ENCODE results near the gene PACSIN2.

PACSIN2 gene

DNA sequence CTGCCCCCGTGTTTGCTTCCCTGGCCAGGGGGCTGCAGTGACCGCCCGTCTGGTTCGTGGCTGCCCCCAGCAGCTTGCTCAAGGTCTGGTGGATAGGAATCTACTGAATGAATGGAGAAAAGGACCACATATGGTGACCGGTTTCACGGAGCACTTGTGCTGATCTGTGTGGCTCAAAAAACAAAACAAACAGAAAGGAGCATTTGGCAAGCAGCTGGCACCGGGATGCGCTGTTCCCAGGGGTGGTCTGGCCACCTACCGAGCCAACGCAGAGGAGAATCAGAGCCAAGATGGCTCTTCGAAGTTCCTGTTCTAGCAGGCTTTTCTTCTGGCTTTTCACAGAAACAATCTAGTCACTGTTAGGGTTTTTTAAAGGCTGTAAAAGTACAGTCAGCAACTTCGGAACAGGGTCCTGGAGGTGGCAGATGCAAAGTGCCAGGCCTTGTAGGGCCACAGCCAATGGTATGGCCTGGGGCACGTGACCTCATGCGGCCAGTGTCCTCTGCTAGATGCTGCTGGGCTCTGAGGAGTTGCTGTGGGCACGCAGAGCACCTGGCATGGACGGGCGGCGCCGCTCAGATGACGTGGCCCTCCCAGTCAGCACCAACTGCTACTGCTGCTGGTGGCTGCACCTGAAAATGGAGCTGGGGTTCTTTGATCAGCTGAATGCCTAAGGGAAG is 27.3 kb upstream of the PACSIN2 start:
- no peaks in the 10 kb centered on the region for H3K27me3 ChIP-seq (ENCODE audit: control insufficient read depth, low read length)
- H4K20me1 ChIP-seq (ENCODE audit: control insufficient read depth, insufficient read depth, low read depth, low read length), result no peaks in the 10 kb centered on the region
- no peaks in the 10 kb centered on the region for H3K9me3 ChIP-seq (ENCODE audit: control insufficient read depth, insufficient read depth, low read length)
- H3K36me3 ChIP-seq (ENCODE audit: control insufficient read depth, low read length), result no peaks in the 10 kb centered on the region
- H3F3A ChIP-seq (ENCODE audit: control insufficient read depth, insufficient read depth), result no peaks in the 10 kb centered on the region
- TF ChIP-seq, protein P1, sequence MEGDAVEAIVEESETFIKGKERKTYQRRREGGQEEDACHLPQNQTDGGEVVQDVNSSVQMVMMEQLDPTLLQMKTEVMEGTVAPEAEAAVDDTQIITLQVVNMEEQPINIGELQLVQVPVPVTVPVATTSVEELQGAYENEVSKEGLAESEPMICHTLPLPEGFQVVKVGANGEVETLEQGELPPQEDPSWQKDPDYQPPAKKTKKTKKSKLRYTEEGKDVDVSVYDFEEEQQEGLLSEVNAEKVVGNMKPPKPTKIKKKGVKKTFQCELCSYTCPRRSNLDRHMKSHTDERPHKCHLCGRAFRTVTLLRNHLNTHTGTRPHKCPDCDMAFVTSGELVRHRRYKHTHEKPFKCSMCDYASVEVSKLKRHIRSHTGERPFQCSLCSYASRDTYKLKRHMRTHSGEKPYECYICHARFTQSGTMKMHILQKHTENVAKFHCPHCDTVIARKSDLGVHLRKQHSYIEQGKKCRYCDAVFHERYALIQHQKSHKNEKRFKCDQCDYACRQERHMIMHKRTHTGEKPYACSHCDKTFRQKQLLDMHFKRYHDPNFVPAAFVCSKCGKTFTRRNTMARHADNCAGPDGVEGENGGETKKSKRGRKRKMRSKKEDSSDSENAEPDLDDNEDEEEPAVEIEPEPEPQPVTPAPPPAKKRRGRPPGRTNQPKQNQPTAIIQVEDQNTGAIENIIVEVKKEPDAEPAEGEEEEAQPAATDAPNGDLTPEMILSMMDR (IDR thresholded peaks at IDR 0.05; ENCODE audit: low read depth, low read length, poor library complexity, severe bottlenecking), result no peak
- TF ChIP-seq EZH2phosphoT487 (IDR thresholded peaks at IDR 0.05; ENCODE audit: borderline replicate concordance, low read length), result no peak
- no peaks in the 10 kb centered on the region for H3K79me2 ChIP-seq (ENCODE audit: control insufficient read depth, low read length)
- H3K4me3 ChIP-seq (ENCODE audit: low read length), result no peak overlapping the region
- H3K4me1 ChIP-seq (ENCODE audit: control insufficient read depth, low read length), result no peaks in the 10 kb centered on the region
- no peaks in the 10 kb centered on the region for H3K9me2 ChIP-seq (replicated peaks; ENCODE audit: control insufficient read depth, low read length)
- no peak overlapping the region for H3K4me2 ChIP-seq (ENCODE audit: low read length)
- H3K27ac ChIP-seq (ENCODE audit: low read depth, low read length), result no peak overlapping the region

DNA sequence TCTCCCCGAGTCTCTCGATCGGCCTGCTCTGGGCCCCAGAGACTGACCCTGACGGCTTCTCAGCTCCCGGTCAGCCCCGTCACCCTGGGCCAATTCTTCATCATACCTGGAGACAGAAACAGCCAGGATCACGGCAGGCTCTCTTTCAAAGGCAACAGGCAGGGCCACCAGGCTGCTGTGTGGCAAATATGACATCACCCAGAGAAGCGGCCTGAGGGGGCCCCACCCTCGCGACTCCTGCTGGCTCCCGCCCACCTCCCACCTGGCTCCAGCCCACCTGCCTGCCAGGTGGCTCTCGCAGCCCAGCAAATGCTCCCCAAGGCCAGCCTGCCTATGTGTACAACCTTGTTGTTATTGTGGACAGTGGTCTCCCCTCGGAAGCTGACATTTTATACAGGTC is 24.9 kb upstream of the PACSIN2 start:
- Histone ChIP-seq H3K27ac (ENCODE audit: low read depth, low read length) (no peak overlapping the region), H4K20me1 (ENCODE audit: control insufficient read depth, insufficient read depth, low read depth, low read length) (no peaks in the 10 kb centered on the region), H3K9me3 (ENCODE audit: control insufficient read depth, insufficient read depth, low read length) (no peaks in the 10 kb centered on the region), H3K4me2 (ENCODE audit: low read length) (no peak overlapping the region), H3K4me3 (ENCODE audit: low read length) (no peak overlapping the region), H3K36me3 (ENCODE audit: control insufficient read depth, low read length) (no peaks in the 10 kb centered on the region), H3K27me3 (ENCODE audit: control insufficient read depth, low read length) (no peaks in the 10 kb centered on the region), H3K79me2 (ENCODE audit: control insufficient read depth, low read length) (no peaks in the 10 kb centered on the region), H3F3A (ENCODE audit: control insufficient read depth, insufficient read depth) (no peaks in the 10 kb centered on the region), H3K9me2 (replicated peaks; ENCODE audit: control insufficient read depth, low read length) (no peaks in the 10 kb centered on the region), H3K4me1 (ENCODE audit: control insufficient read depth, low read length) (no peaks in the 10 kb centered on the region)
- TF ChIP-seq EZH2phosphoT487 (IDR thresholded peaks at IDR 0.05; ENCODE audit: borderline replicate concordance, low read length), result no peak
- TF ChIP-seq, protein P1 (IDR thresholded peaks at IDR 0.05; ENCODE audit: low read depth, low read length, poor library complexity, severe bottlenecking), result no peak

DNA sequence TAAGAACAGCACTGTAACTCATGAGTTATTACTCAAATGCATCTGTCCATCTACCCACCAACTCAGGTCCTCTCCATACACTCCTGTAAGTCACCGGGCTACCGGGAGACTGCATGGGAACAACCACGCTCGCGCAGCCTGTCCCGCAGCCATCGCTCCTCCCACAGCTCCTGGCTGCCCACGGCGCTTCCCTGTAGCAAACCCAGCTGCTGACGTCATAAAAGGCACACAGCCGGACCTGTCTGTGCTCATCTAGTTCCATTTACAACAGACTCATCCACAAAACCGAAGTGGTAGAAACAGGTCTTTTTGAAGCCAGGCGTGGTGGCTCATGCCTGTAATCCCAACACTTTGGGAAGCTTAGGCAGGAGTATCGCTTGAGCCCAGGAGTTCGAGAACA is 23.4 kb upstream of the PACSIN2 start:
- Histone ChIP-seq H3K27ac (ENCODE audit: low read depth, low read length) (no peak overlapping the region), H4K20me1 (ENCODE audit: control insufficient read depth, insufficient read depth, low read depth, low read length) (no peaks in the 10 kb centered on the region), H3K9me2 (replicated peaks; ENCODE audit: control insufficient read depth, low read length) (no peaks in the 10 kb centered on the region), H3K4me1 (ENCODE audit: control insufficient read depth, low read length) (no peaks in the 10 kb centered on the region), H3K79me2 (ENCODE audit: control insufficient read depth, low read length) (no peaks in the 10 kb centered on the region), H3K9me3 (ENCODE audit: control insufficient read depth, insufficient read depth, low read length) (no peaks in the 10 kb centered on the region), H3K4me3 (ENCODE audit: low read length) (no peak overlapping the region), H3K36me3 (ENCODE audit: control insufficient read depth, low read length) (no peaks in the 10 kb centered on the region), H3F3A (ENCODE audit: control insufficient read depth, insufficient read depth) (no peaks in the 10 kb centered on the region), H3K4me2 (ENCODE audit: low read length) (no peak overlapping the region), H3K27me3 (ENCODE audit: control insufficient read depth, low read length) (no peaks in the 10 kb centered on the region)
- no peak for TF ChIP-seq EZH2phosphoT487 (IDR thresholded peaks at IDR 0.05; ENCODE audit: borderline replicate concordance, low read length)
- TF ChIP-seq, protein P1 (IDR thresholded peaks at IDR 0.05; ENCODE audit: low read depth, low read length, poor library complexity, severe bottlenecking), result no peak

Data from DOHH2 (cell line).